HG03575 (cell line): ENCODE data around the gene KRTAP29-1.
"Not testable (repeated sequence)": the region's sequence is repeated elsewhere in the genome, so short reads cannot be mapped to it uniquely, and the experiment has no call there.

Experiments used
- ATAC-seq: cut with Tn5 transposase; IDR thresholded peaks from one replicate; pipeline ENCODE4 v1.9.1; 2021; ENCODE audit not compliant: unreplicated experiment, insufficient number of reproducible peaks, low FRiP score; ENCODE audit errors: extremely low read depth

The KRTAP29-1 gene

DNA sequence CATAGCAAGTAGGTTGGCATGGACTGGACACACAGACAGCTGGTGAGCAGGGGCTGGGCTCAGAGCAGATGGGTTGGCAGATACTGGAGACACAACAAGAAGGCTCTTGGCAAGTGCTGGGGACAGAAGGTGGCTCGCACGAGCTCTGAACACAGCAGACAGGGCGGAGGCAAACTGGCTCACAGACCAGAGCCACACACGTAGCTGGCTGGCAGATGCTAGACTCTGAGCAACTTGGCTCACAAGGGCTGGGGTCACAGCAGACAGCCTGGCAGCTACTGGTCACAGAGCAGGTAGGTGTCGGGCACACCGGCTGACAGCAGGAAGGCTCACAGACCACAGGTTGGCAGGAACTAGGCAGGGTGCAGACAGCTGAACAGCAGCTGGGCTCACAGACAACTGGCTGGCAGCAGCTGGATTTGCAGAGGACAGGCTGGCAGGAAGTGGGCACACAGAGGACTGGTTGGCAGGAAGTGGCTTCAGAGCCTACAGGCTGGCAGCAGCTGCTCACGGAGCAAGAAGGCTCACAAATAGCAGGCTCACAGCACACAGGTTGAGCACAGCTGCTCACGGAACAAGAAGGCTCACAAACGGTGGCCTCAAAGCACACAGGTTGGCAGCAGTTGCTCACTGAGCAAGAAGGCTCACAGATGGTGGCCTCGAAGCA is 5.7 kb upstream of the KRTAP29-1 start:
- no peak for ATAC-seq

DNA sequence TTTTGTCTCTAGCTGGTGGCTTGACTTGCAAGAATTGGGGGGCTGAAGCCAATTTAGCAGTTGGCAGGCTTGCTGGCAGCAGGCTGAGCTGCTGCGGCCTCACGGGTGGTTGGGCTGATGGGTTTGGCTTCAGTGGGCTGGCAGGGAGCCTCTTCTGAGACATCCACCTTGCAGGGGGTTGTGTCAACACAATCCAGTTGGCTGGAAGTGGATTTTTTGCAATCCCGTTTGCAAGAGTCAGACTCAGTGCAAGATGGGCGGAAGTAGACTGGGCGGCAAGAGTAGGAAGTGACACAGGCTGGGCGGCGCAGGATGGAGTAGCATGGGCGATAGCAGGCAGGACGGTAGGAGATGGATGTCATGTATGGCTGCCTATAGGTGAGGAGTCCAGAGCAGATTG is 5.0 kb upstream of the KRTAP29-1 start:
- ATAC-seq, result no peak

DNA sequence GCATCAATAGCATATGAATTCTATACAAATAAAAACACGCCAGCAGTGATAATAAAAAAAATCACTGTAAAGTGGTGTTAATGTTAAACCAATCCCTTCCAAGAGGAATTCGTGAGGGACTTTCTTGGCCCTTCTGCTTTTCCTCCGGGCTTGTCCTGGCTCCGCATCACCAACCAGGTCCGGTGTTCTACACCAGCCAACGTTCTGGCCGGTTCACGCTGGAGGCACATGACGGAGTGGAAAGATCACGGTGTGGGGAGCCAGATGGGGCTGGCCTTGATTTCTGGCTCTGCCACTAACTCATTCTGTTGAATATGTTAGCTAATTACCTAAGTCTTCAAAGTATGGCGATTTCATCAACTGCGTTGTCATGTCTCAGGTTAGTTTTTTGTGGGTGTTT is 1.4 kb upstream of the KRTAP29-1 start:
- ATAC-seq, result no peak

DNA sequence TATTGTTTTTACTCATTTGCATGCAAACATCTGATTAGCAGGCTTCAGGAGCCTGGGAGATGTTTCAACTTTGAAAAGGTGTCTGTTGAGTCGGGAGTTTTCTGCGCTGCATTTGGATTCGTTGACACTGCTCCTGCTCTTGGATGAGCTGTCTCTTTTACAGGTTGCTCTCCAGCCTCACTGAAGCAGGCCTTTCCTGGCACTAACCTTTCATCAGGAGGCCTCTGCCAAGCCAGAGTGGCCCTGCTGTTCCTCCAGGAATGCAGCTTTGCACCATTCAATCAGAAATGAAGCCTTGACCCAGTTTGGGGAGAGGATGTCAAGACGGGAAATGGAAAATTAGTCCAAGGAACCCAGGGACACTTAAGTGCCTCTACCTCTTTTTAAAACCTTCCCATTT is 330 bp upstream of the KRTAP29-1 start:
- ATAC-seq, result no peak

GRCh38 chr17:41301204-41301790 is 1.4 kb downstream of the KRTAP29-1 start:
- ATAC-seq, result no peak

- ATAC-seq, result no peak
Measured at GRCh38 chr17:41298458-41299135, 4.1 kb downstream of the KRTAP29-1 start.

DNA sequence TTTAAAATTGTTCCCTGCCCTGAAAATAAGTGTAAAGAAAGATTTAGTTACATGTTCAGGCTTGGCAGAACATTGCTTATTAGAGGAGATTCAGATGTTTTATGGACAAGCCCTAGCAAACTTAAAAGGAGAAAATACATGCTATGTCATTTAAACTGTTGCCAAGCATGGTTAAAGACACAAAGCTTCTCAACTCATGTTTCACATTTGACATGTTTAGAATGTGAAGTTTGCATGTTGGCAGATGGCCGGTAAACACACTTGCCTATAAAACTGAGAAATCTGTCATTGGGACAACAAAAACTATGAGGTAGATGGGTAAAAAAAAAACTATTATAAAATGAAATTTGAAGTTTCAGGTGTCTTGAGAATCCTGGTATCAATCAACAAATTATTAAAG is 5.8 kb downstream of the KRTAP29-1 start:
- no peak for ATAC-seq

- no peak for ATAC-seq
Measured at GRCh38 chr17:41294016-41294415, 8.6 kb downstream of the KRTAP29-1 start.

DNA sequence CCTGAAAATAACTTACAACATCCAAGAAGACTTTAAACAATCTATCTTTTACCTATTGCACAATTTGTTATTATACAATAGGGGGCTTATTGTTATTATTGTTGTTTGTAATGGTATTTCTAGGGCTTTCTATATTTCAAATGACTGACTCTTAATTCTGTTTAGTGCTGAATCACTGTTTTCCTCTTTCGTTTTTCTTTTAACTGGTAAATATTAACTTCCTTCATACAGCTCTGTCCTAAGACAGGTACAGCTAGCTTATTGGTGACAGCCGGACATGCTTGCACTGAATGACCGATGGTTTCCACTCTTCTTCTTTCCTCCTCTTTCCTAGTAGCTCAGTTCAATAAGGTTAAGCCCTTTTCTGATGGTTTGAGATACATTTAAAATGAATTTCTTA is 15.6 kb downstream of the KRTAP29-1 start:
- no peak for ATAC-seq

GRCh38 chr17:41284546-41284945 is 18.1 kb downstream of the KRTAP29-1 start:
- ATAC-seq, result no peak

- no peak for ATAC-seq
Measured at GRCh38 chr17:41284043-41284442, 18.6 kb downstream of the KRTAP29-1 start.

DNA sequence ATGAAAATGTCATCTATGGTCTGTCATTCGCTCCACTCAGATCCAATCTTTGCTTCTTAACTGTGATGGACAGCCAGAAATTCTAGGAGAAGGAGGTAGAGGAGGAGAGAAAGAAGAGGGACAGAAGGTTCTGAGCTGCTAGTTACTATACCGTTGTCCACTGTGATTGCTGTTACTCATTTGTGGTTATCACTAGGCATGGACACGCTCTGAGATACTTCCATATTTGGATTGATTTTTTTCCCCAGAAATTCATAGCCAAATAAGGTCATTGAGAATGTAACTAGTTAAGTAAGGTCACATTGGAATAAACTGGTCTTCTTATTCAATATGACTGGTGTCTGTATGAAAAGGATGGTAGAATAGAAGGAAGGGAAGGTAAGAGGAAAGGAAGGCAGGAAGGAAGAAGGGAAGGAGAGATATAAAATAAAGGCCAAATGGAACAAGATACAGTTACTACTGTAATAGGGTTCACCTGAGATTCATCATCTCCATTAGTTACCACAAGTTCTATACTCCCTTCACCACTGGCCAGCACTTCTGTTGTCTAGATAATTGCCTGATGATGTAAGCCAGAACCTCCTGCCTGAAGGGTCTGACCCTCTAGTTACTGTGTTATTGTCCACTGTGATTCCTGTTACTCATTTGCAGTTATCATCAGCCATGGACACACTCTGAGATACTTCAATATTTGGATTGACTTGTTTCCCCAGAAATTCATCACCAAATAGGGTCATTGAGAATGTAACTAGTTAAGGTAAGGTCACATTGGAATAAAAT is 24.3 kb downstream of the KRTAP29-1 start:
- no peak for ATAC-seq

DNA sequence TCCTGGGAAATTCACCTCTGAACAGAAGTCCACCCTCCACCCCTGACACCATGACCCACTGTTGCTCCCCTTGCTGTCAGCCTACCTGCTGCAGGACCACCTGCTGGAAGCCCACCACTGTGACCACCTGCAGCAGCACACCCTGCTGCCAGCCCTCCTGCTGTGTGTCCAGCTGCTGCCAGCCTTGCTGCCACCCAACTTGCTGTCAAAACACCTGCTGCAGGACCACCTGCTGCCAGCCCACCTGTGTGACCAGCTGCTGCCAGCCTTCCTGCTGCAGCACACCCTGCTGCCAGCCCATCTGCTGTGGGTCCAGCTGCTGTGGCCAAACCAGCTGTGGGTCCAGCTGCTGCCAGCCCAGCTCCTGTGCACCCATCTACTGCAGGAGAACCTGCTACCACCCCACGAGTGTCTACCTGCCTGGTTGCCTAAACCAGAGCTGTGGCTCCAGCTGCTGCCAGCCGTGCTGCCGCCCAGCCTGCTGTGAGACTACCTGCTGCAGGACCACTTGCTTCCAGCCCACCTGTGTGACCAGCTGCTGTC is 26.9 kb downstream of the KRTAP29-1 start, which contains the start of gene KRTAP9-7:
Gene KRTAP9-7 (plus strand): TSS at position 51 of the 543 bp plus-strand sequence. CDS start 0 bp downstream, at position 51.
- not testable (repeated sequence) for ATAC-seq

GRCh38 chr17:41271858-41272257 is 30.8 kb downstream of the KRTAP29-1 start:
- ATAC-seq, result no peak

DNA sequence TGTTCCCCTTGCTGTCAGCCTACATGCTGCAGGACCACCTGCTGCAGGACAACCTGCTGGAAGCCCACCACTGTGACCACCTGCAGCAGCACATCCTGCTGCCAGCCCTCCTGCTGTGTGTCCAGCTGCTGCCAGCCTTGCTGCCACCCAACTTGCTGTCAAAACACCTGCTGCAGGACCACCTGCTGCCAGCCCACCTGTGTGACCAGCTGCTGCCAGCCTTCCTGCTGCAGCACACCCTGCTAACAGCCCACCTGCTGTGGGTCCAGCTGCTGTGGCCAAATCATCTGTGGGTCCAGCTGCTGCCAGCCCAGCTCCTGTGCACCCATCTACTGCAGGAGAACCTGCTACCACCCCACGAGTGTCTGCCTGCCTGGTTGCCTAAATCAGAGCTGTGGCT is 31.3 kb downstream of the KRTAP29-1 start:
- ATAC-seq, result not testable (repeated sequence)

- no peak for ATAC-seq
Measured at GRCh38 chr17:41267711-41268110, 34.9 kb downstream of the KRTAP29-1 start.

DNA sequence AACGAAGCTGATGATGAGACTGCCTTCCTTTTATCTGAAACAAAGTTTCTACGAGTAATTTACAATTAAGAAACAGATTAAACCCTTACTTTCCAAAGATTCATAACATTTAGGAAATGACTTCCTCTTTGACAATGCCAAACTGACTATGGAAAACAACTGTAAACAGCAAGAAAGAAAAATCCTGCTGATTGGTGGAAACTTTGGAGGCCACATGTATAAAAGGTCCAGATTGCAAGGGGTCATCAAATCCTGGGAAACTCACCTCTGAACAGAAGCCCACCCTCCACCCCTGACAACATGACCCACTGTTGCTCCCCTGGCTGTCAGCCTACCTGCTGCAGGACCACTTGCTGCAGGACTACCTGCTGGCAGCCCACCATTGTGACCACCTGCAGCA is 37.6 kb downstream of the KRTAP29-1 start, which contains the start of gene KRTAP9-6:
Gene KRTAP9-6 (plus strand): TSS at position 301 of the 400 bp plus-strand sequence. CDS start 0 bp downstream, at position 301.
- ATAC-seq, result no peak

- ATAC-seq, result no peak
Measured at GRCh38 chr17:41264599-41264998, 38.1 kb downstream of the KRTAP29-1 start.

DNA sequence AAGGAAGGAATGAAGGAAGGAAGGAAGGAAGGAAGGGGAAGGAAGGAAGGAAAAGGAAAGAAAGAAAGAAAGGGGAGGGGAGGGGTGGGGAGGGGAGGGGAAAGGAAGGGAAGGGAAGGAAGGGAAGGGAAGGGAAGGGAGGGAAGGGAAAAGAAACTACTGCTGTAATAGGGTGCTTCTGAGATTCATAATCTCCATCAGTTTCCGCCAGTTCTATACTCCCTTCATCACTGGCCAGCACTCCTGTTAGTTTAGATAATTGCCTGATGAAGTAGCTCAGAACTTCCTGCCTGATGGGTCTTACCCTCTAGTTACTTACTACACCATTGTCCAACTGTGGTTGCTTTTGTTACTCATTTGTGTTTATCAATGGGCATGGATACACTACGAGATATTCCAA is 39.4 kb downstream of the KRTAP29-1 start:
- no peak for ATAC-seq
